Lower leg skin (tissue), 3 donors: ENCODE data around the gene RIMS1.

Experiments
- POLR2A ChIP-seq, 2 donors: fragments of 450-650 bp; IDR thresholded peaks; one replicate each; pipeline ENCODE4 v1.6.1; 2016 to 2017; ENCODE audit warnings: antibody characterized with exemption in 2 of 2, mild to moderate bottlenecking in 1 of 2, moderate library complexity in 1 of 2
- TF ChIP-seq, protein P1 (sequence below), 3 donors: fragments of 450-650 bp; IDR thresholded peaks; one replicate each; pipeline ENCODE4 v1.5.1; 2016; ENCODE audit warnings: antibody characterized with exemption in 3 of 3, mild to moderate bottlenecking in 3 of 3, moderate library complexity in 2 of 3

DNA sequence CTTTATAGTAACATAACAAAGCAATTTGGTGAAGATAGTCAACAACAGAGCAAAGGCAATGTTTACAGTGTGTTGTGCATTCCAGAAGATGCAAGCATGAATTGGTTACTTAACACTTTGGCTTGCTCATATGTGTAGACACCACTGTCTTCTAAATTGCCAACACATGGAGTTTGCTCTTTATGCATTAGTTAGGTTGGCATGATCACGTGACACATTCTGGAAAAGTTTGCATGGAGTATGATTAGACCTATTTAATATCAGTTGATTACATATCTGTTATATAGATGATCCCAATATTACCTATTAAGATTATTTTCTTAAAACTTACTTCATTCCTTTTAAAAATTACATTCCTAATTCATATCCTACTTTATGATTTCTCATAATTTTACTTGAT, 197.6 kb downstream of the RIMS1 start:
- TF ChIP-seq POLR2A (IDR thresholded peaks at IDR 0.05) = no peak
- TF ChIP-seq, protein P1, sequence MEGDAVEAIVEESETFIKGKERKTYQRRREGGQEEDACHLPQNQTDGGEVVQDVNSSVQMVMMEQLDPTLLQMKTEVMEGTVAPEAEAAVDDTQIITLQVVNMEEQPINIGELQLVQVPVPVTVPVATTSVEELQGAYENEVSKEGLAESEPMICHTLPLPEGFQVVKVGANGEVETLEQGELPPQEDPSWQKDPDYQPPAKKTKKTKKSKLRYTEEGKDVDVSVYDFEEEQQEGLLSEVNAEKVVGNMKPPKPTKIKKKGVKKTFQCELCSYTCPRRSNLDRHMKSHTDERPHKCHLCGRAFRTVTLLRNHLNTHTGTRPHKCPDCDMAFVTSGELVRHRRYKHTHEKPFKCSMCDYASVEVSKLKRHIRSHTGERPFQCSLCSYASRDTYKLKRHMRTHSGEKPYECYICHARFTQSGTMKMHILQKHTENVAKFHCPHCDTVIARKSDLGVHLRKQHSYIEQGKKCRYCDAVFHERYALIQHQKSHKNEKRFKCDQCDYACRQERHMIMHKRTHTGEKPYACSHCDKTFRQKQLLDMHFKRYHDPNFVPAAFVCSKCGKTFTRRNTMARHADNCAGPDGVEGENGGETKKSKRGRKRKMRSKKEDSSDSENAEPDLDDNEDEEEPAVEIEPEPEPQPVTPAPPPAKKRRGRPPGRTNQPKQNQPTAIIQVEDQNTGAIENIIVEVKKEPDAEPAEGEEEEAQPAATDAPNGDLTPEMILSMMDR (IDR thresholded peaks at IDR 0.05) = no peak
